GM21447 (cell line): Measurements from ENCODE around the gene RAB10.
"Not testable (repeated sequence)": the region's sequence is repeated elsewhere in the genome, so short reads cannot be mapped to it uniquely, and the experiment has no call there.

Experiments used
- ATAC-seq: cut with Tn5 transposase; IDR thresholded peaks from one replicate; pipeline ENCODE4 v1.9.1; 2021; ENCODE audit not compliant: unreplicated experiment

Gene RAB10

DNA sequence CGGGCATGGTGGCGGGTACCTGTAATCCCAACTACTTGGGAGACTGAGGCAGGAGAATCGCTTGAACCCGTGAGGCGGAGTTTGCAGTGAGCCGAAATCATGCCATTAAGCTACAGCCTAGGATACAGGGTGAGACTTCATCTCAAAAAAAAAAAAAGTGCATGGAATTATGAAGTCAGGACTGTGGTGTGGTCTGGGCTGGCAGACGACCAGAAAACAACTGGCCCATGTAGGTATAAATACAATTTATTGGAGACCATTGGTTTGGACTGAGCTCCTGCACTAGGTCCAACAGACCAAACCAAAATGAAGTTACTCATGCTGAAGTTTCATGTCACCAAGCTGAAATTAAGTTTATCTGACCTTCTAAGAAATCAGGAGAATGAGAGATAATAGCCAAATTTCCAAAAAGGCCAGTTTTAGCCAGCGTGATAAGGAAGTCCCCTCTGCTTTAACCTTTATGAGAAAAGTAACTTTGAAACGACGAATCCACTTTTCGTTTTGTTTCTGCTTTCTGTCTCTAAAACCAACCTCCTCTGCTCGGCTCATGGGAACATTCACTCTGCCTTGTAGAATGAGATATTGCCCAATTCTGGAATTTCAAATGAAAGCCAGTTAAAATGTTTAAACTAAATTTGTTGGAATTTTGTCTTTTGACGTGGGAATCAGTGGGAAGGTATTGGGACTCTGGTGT is 17.7 kb upstream of the RAB10 start:
- no peak for ATAC-seq

DNA sequence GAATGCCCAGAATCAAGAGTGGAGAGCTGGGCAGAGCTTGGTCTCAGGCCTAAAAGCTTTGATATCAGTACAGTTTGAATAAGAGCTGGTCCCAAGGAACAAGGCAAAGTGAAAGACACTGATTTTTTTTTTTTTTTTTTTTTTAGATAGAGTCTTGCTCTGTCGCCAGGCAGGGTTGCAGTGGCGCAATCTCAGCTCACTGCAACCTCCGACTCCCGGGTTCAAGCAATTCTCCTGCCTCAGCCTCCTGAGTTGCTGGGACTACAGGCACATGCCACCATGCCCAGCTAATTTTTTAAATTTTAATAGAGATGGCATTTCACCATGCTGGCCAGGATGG is 17.2 kb upstream of the RAB10 start:
- ATAC-seq: not testable (repeated sequence)

DNA sequence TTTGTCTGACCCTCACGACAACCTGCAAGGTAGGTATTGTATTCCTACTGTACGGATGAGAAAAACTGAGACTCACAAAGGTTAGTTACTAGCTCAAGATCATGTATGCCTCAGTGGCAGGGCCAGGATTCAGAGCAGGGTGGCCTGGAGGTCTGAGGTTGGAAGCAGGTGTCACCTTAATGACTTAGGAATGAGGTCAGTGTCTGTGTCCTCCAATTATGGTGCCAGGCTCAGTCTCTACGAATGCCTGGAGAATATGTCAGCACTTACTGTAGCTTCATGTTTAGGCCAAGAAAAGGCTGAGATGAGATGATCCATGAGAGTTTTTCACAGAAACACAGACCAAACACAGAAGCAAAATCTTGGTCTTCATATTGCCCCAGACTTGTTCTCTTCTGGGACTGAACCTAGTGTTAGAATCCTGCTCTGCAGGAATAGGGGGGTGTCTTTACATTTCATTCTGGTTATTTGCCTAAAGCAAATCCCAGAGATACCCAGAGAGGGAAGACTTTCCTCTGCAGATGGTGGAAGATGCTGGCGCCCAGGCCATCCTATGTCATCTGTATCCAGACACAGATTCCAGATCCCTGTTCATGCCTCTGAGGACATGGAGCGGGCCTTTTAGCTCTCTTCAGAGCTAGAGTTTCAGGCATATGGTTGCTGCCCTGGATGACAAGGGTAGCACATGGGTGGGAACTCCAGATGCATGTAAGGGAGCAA is 16.3 kb upstream of the RAB10 start:
- ATAC-seq: no peak

DNA sequence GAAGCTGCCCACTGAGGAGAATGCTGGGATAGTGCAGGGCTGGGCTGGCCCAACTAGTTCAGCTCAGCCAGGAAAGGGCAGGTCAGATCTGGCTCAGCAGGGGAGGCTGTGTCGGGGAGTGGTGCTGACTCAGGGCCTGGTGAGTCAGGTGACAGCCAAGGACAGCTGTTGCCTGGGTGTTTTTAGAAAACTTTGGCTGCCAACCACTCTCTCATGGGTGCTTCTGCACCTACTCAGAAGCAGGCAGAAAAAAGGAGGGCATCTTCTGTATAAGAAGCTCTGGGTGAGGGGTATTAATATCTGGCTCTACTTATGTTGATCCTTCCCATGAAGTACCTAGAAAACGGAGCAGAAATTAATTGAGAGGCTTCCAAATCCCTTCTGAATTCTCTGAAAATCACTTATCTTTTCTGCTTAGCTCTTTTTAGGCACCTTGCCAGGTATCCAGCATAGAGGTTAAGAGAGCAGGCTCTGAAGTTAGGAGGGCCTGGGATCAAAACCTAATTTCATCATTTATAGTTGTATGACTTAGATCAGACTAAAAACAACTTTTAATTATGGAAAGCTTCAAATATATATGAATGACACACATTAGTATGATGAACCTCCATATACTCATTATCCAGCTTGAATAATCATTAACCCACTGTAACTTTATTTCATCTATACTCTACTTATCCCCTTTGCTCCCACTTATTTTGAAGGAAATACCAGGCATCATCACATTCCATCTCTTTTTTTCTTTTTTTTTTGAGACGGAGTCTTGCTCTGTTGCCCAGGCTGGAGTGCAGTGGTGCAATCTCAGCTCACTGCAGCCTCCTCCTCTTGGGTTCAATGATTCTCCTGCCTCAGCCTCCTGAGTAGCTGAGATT is 15.5 kb upstream of the RAB10 start:
- ATAC-seq: no peak

DNA sequence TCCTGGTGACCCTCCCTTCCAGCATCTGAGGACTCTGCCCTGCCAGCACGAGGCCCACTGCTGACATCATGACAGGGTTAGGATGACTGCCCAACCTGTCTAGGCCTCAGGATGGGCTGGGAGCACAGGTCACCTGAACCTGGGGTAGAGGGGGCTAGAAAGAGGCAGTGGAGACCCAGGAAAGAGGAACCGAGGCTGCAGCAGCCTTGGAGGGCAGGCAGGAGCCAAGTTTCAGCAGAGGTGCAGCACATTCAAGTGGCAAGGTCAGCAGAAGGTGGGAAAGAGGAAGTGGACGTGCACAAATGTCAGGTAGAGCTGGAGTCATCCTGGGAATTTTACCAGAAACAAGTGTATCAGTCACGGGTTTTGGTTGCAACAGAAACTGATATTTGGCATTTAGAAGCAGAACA is 13.6 kb upstream of the RAB10 start:
- ATAC-seq: no peak

DNA sequence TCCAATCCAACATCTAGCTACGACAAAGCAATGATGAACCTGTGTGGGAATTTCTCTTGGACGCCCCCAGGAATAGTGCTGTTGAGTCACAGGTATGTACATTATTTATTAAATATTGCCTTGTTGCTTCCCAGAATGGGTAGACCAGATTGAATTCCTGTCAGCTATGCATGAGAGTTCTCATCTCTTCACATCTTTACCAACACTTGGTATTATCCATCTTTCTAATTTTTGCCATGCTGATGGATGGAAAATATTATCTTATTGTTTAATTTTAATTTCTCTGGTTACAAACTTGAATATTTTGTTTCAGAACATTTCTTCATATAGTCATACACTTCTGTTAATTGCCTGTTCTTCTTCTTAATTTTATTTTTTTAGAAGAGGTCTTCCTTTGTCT is 9.6 kb upstream of the RAB10 start:
- no peak for ATAC-seq

DNA sequence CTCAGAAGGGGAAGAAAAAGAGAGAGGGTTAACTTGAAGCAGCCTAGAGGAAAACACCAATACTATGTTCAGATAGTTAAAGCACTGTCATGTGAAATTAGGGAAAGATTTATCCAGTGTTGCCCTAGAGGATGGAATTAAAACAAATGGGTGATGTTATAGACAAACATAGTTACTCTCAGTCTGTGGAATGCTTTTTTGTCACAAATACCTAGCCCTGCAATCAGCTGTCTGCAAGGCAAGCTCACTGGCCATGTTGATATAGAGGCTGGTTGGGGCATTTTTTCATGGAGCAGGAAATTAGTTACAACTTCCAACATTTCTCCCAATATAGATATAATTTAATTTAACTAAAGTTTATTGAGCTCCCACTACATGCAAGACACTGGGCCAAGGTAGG is 8.4 kb upstream of the RAB10 start:
- no peak for ATAC-seq

DNA sequence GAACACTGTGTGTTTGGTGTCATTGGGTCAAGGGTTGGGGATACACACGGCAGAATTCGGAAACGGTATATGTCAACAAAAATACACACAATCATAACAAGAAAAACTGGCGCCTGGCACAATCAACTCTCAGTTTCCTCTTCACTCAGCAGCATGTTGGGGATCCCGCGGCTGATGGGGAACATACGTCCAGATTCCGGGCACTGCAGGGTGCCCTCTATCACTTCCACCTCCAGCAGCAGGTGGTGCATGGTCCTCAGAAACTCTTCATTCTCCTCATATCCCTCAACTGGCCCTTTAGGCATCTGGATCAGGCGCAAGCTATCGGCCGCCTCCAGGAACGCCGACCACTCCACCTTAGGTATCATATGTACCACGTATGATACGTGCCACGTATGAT is 5.8 kb upstream of the RAB10 start:
- not testable (repeated sequence) for ATAC-seq

DNA sequence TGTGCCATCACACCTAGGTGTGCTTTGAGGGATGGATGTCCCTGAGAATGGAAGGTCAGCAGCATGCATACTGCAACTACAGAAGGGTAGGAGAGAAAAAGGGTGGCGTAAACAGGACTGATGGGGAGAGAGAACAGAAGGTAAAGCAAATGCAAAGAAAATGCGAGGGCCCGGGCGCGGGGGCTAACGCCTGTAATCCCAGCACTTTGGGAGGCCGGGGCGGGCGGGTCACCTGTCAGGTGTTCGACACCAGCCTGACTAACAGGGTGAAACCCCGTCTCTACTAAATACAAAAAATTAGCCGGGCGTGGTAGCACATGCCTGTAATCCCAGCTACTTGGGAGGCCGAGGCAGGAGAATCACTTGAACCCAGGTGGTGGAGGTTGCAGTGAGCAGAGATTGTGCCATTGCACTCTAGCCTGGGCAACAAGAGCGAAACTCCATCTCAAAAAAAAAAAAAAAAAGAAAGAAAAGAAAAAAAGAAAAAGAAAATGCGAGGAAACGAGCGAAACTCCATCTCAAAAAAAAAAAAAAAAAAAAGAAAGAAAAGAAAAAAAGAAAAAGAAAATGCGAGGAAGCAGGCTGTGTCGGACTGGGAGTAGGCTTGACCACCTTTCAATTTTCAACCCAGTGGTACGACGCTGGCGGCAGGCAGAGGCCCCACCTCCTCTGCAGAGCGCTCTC is 1.2 kb upstream of the RAB10 start:
- peak; percentile 17 for ATAC-seq

DNA sequence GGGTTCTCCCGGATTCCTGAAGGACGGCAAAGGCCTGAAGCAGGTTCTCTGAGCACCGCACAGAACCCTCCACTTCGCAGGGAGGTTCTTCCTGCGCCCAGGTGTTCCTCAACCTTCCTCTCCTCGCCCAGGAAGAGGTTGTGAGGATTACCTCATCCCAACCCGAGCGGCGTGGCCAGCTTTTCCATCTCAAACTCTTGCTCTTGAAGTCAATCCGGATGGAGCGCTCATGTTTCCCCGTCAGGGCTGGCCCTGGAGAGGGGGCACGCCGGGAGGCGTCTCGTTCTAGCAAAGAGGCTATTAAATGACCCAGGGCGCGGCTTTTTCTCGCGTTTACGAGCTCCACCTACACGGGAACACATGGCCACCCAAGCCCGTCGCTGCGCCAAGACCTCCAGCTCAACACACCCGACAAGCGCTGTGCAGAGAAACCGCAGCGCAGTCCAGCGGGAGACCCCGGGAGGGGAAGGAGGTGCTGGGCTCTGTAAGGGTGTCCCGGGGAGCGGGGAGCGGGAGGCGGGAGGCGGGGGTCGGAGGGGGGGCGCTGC is 540 bp upstream of the RAB10 start:
- ATAC-seq: peak; percentile 32

DNA sequence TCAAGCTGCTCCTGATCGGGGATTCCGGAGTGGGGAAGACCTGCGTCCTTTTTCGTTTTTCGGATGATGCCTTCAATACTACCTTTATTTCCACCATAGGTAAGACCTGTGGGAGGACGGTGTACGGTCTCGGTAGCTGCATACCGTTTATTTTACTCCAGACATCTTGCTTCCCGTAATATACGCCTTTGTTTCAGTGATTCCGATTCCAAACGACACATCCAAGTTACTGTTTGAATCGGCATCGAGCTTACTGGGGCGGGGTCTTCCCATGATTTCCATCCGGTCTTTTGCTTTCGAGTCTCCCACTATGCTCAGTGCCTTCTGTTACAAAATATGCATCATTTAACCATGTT is 731 bp downstream of the RAB10 start:
- ATAC-seq: no peak

DNA sequence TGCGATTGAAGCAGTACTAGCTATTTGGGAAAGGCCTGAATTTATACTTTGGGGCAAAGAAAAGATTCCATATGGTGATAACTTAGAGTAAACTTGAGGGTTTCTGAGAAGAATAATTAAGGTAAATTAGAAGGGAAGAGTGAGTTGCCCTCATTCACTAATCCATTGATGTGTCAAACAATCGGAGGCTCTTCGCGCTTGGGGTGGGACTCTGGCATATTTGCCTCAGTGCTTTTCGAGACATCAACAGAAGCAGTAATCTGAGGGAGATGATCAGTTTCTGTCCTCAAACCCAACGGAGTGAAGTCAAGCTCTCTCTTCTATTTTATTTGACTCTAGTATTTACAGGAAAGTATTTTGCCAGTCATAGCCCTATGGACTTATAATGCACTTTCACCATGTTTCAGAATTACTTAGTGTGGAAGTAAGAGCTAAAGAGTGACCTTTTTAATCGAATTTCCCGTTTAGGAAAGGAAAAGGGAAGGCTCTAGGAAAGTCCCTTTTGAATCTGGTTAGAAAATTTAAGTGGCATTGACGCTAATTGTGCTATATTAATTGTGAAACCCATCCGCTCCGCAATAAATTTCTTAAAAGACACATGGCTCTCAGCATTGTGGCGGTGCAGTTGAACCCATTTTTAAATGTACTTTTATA is 1.3 kb downstream of the RAB10 start:
- ATAC-seq: no peak

DNA sequence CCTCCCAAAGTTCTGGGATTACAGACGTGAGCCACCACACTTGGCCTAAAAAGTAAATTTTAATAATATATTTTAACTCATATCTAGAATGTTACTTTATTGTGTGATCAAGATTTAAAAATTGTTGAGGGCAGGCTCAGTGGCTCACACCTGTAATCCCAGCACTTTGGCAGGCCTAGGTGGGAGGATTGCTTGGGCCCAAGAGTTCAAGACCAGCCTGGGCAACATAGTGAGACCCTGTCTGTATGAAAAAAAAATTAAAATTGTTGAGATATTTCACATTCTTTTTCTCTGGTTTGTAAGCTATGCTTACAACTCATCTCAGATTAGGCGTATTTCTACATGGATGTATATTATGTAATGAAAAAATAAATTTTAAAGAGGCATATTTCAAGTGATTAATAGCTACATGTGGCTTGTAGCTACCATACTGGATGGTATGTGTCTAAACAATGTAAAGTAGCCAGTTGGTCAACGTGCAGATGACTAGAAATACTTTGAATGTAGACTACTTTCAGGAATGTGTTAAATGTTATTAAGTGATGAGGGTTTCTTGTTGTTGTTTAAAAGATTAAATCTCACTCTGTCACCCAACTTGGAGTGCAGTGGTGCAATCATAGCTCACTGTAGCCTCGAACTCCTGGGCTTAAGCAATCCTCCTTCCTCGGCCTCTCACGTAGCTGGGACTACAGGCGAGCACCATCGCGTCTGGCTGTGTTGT is 5.9 kb downstream of the RAB10 start:
- no peak for ATAC-seq

DNA sequence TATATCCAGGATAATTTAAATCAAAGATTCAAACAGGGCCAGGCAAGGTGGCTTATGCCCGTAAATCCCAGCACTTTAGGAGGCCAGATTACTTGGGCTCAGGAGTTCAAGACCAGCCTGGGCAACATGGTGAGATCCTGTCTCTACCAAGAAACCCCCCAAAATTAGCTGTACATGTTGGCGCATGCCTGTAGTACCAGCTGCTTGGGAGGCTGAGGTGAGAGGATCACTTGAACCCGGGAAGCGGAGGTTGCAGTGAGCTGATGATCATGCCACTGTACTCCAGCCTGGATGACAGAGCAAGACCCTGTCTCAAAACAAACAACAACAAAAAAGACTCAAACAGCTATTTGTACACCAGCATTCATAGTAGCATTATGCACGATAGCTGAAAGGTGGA is 9.2 kb downstream of the RAB10 start:
- no peak for ATAC-seq

DNA sequence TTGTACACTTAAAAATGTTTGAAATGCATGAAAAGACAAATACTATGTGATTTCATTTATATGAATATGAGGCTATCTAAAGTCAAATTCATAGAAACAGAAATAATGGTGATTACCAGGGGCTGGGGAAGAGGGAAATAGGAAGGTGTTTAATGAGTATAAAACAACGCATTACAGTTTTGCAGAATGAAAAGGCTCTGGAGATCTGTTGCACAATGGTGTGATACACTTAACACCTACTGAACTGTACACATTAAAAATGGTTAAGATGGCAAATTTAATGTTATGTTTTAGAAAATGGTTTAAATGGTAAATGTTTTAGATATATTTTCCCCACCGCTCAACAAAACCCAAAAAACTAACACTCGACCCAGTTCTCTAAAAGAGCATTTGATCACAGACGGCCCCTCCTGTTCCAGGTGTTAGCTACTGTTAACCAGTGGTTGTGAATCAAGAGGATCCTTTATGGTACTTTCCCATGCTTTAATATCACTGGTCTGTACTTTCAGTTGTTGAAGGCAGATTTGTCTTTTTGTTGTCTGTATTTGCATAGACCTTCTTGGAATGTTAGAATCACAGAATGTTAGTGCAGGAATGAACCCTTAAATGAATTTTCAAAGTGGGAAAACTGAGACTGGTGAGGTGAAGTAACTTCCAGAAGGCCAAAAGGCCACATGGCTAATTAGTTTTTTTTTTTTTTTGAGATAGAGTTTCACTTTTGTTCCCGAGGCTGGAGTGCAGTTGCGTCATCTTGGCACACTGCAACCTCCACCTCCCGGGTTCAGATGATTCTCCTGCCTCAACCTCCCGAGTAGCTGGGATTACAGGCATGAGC is 10.2 kb downstream of the RAB10 start:
- ATAC-seq: peak; percentile 77

DNA sequence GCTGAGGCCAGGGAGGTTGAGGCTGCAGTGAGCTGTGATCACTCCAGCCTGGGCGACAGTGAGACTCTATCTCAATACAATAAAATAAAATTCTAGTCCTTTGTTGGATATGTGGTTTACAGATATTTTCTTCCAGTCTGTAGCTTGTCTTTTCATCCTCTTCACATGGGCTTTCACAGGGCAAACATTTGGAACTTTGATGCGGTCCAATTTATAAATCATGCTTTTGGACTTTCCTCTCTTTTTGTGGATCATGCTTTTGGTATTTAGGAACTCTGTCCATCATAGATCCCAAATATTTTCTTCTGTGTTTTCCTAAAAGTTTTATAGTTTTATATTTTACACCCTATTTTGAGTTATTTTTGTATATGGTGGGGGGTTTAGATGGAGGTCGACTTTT is 14.9 kb downstream of the RAB10 start:
- ATAC-seq: no peak

DNA sequence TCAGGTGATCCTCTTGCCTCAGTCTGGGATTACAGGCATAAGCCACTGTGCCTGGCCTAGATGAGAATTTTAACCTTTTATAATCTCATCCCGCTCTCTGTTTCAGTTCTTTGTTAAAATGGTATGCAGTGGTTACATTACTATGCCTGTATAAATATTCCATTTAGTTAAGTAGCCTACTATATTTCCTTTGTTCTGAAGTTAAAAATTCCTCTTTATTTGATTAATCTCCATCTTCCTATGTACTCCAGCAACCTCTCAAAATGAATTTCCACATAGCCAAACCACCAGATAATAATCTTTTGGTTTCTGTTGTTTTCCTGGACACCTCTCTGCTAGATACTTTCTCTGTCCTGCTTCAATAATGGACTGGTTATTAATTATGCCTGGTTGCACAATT is 15.8 kb downstream of the RAB10 start:
- ATAC-seq: no peak

DNA sequence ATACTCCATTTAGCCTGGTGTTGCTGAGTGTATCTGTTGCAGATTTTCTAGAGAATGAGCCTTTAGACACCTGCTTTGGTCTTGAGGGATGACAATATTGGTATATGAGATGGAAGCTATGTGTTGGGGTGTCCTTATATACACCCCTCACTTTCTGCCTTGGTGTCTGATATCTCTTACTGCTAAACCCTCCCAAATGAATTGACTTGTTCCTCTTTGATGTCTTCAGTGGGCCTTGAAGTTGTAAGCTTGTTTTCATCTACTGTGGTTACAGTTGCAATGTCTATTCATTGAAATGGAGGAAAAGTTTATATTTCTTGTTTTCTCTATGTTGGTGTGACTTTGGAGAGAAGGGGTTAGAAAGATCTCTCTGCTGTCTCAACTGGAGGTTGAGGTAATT is 18.9 kb downstream of the RAB10 start:
- ATAC-seq: no peak
